ENCODE measurements around the gene TBC1D4.
A peak's percentile ranks its signal among the peaks of the same experiment; 100 is the strongest.

Gene TBC1D4

DNA sequence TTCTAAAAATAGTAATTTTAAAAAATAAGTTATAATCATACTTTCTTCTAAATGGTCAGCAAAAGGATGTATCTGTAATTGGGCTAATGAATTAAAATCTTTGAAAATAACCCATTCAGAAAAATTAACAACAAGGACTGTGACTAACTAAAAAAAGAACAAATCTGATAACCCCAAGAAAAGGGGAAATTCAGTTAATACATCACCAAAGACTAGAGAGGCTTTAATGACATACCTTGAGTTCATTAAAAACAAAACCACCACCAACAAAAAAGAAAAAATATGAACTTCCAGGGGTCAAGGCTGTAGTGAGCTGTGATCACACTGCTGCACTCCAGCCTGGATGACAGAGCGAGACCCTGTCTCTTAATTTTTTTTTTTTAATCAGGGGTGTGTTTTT is 121.8 kb downstream of the TBC1D4 start:
- H3K9me3 ChIP-seq (ENCODE audit: insufficient read depth, low read depth, low read length), result no peaks in the 10 kb centered on the region
- H3K9ac ChIP-seq (ENCODE audit: low read length), result no peak overlapping the region
- no peak overlapping the region for H3K27ac ChIP-seq (ENCODE audit: low read depth, low read length)
- H2BK5ac ChIP-seq (ENCODE audit: low read depth, low read length, poor library complexity), result no peak overlapping the region
- no peak overlapping the region for H3K4me2 ChIP-seq (ENCODE audit: low read length)
- no peaks in the 10 kb centered on the region for H3K4me1 ChIP-seq (ENCODE audit: control insufficient read depth in 1 of 2, insufficient read depth in 2 of 2, low read length in 2 of 2)
- no peaks in the 10 kb centered on the region for H3K79me2 ChIP-seq (ENCODE audit: control insufficient read depth, insufficient read depth, low read length, poor library complexity)
- no CpG with 5 or more reads among the region's 1 CpG for WGBS (ENCODE audit: extremely low coverage, insufficient coverage, insufficient read length)
- no peak overlapping the region for H3K23ac ChIP-seq (ENCODE audit: low read length)
- DNase-seq, result no peak
- no peaks in the 10 kb centered on the region for H3K79me1 ChIP-seq (ENCODE audit: low read length)
- no peak overlapping the region for H4K91ac ChIP-seq (ENCODE audit: low read depth, low read length)
- H3K27me3 ChIP-seq (ENCODE audit: insufficient read depth, low read length), result no peaks in the 10 kb centered on the region
- no peak overlapping the region for H3K18ac ChIP-seq (ENCODE audit: low read length)
- H2BK120ac ChIP-seq (ENCODE audit: insufficient read depth, low read length, poor library complexity), result no peak overlapping the region
- no peak overlapping the region for H2AFZ ChIP-seq (ENCODE audit: insufficient read depth, low read length, poor library complexity)
- no peak overlapping the region for H3K14ac ChIP-seq (ENCODE audit: low read length)
- H3K4me3 ChIP-seq (ENCODE audit: low read depth, low read length), result no peak overlapping the region
- no peak overlapping the region for H4K8ac ChIP-seq (ENCODE audit: low read depth, low read length)
- H4K12ac ChIP-seq (ENCODE audit: low read depth, low read length), result no peak overlapping the region
- no peak overlapping the region for H2BK12ac ChIP-seq (ENCODE audit: low read length)
- no peak overlapping the region for H3K4ac ChIP-seq (ENCODE audit: low read depth, low read length)
- H3K36me3 ChIP-seq (ENCODE audit: control insufficient read depth in 1 of 2, insufficient read depth in 2 of 2, low read length in 2 of 2), result no peaks in the 10 kb centered on the region
- no peak overlapping the region for H2AK5ac ChIP-seq (ENCODE audit: low read length)

DNA sequence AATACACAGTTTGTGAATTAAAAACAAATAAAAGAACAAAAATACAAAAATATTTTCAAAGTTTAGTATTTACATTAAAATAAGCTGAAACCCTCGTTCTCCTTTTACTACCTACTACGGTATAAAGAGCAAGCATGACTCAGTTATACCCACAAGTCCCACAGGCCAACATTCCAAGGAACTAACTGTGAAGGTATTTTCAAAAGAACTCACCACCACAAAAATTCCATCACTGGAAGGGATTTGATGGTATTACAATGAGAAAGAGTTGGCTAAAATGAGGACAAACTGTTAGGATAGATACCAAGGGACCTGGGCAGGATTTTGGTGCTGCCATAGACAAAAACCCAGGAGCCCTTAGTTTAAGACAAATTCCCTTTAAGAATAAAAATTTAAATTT is 122.7 kb downstream of the TBC1D4 start:
- Histone ChIP-seq H3K14ac (ENCODE audit: low read length) (no peak overlapping the region), H3K9me3 (ENCODE audit: insufficient read depth, low read depth, low read length) (no peaks in the 10 kb centered on the region), H2BK120ac (ENCODE audit: insufficient read depth, low read length, poor library complexity) (no peak overlapping the region), H3K9ac (ENCODE audit: low read length) (no peak overlapping the region), H2BK5ac (ENCODE audit: low read depth, low read length, poor library complexity) (no peak overlapping the region), H3K79me1 (ENCODE audit: low read length) (no peaks in the 10 kb centered on the region), H3K4me3 (ENCODE audit: low read depth, low read length) (no peak overlapping the region), H4K12ac (ENCODE audit: low read depth, low read length) (no peak overlapping the region), H4K91ac (ENCODE audit: low read depth, low read length) (no peak overlapping the region), H3K4me2 (ENCODE audit: low read length) (no peak overlapping the region), H3K18ac (ENCODE audit: low read length) (no peak overlapping the region), H3K27ac (ENCODE audit: low read depth, low read length) (no peak overlapping the region), H2AK5ac (ENCODE audit: low read length) (no peak overlapping the region), H3K4me1 (ENCODE audit: control insufficient read depth in 1 of 2, insufficient read depth in 2 of 2, low read length in 2 of 2) (no peaks in the 10 kb centered on the region), H3K4ac (ENCODE audit: low read depth, low read length) (no peak overlapping the region), H2BK12ac (ENCODE audit: low read length) (no peak overlapping the region), H3K27me3 (ENCODE audit: insufficient read depth, low read length) (no peaks in the 10 kb centered on the region), H3K36me3 (ENCODE audit: control insufficient read depth in 1 of 2, insufficient read depth in 2 of 2, low read length in 2 of 2) (no peaks in the 10 kb centered on the region), H4K8ac (ENCODE audit: low read depth, low read length) (no peak overlapping the region), H3K79me2 (ENCODE audit: control insufficient read depth, insufficient read depth, low read length, poor library complexity) (no peaks in the 10 kb centered on the region), H2AFZ (ENCODE audit: insufficient read depth, low read length, poor library complexity) (no peak overlapping the region), H3K23ac (ENCODE audit: low read length) (no peak overlapping the region)
- no CpG with 5 or more reads among the region's 2 CpGs for WGBS (ENCODE audit: extremely low coverage, insufficient coverage, insufficient read length)
- DNase-seq, result peak; percentile 47 to 88

DNA sequence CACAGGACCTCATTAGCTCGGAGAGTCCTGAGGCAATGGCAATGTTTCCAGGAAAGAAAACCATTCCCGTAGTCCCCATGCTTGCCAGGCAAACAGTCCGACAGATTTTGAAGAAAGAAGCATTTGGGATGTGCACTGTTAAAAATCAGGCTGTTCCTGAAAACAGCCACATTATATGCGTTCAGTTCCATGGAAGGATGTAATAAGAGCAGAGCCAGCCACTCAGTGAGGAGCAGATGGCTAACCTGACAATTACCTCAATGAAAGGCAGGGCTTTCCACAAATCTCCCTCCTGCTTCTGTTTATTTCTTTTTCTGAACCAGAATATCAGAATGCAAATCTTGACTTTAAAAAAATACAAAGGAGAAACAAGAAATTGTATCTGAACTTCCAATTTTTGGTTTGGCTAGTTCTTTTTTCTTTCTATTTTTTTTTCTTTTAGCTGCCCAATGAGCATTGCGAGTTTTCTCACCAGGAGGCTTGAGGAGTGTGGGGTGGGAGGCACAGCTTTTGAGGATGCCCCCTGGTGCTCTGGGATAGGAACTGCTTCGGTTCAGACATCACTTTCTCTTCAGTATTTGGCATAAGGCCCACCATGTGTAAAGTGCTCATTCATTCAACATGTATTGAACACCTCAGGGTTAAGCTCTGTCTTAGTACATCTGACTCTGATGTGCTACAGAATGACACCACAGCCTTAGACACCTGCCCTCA is 124.2 kb downstream of the TBC1D4 start:
- H3K23ac ChIP-seq (ENCODE audit: low read length), result no peak overlapping the region
- DNase-seq, result peak in 1 of 2 donors; percentile 63
- H3K14ac ChIP-seq (ENCODE audit: low read length), result no peak overlapping the region
- no peaks in the 10 kb centered on the region for H3K79me2 ChIP-seq (ENCODE audit: control insufficient read depth, insufficient read depth, low read length, poor library complexity)
- no peak overlapping the region for H4K12ac ChIP-seq (ENCODE audit: low read depth, low read length)
- H2BK5ac ChIP-seq (ENCODE audit: low read depth, low read length, poor library complexity), result no peak overlapping the region
- no peak overlapping the region for H4K8ac ChIP-seq (ENCODE audit: low read depth, low read length)
- no CpG with 5 or more reads among the region's 6 CpGs for WGBS (ENCODE audit: extremely low coverage, insufficient coverage, insufficient read length)
- H2BK120ac ChIP-seq (ENCODE audit: insufficient read depth, low read length, poor library complexity), result no peak overlapping the region
- H3K4me2 ChIP-seq (ENCODE audit: low read length), result no peak overlapping the region
- no peak overlapping the region for H3K4ac ChIP-seq (ENCODE audit: low read depth, low read length)
- no peak overlapping the region for H3K18ac ChIP-seq (ENCODE audit: low read length)
- no peaks in the 10 kb centered on the region for H3K4me1 ChIP-seq (ENCODE audit: control insufficient read depth in 1 of 2, insufficient read depth in 2 of 2, low read length in 2 of 2)
- H3K9me3 ChIP-seq (ENCODE audit: insufficient read depth, low read depth, low read length), result no peaks in the 10 kb centered on the region
- H3K79me1 ChIP-seq (ENCODE audit: low read length), result no peaks in the 10 kb centered on the region
- H3K27me3 ChIP-seq (ENCODE audit: insufficient read depth, low read length), result no peaks in the 10 kb centered on the region
- no peak overlapping the region for H3K4me3 ChIP-seq (ENCODE audit: low read depth, low read length)
- no peak overlapping the region for H3K27ac ChIP-seq (ENCODE audit: low read depth, low read length)
- H2BK12ac ChIP-seq (ENCODE audit: low read length), result peak overlapping the region; percentile 19
- H3K9ac ChIP-seq (ENCODE audit: low read length), result no peak overlapping the region
- H3K36me3 ChIP-seq (ENCODE audit: control insufficient read depth in 1 of 2, insufficient read depth in 2 of 2, low read length in 2 of 2), result no peaks in the 10 kb centered on the region
- no peak overlapping the region for H2AFZ ChIP-seq (ENCODE audit: insufficient read depth, low read length, poor library complexity)
- no peak overlapping the region for H2AK5ac ChIP-seq (ENCODE audit: low read length)
- no peak overlapping the region for H4K91ac ChIP-seq (ENCODE audit: low read depth, low read length)

DNA sequence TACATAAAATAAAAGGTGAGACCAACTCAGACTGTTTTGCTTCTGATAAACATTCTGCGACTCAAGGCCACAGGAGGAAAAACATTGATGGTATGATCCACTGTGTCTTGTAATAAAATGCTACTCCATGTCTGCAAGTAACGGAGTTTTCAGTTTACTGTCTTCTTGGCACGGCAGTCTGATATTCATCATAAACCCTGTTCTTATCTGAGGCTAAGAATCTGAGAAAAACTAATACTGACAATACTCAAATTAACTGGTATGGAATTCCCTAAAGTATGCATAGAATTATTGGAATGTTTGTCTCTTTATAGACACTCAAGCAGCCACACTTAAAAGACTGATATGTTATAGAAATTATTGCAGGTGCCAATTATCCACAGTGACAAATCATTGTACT is 125.5 kb downstream of the TBC1D4 start:
- no peak overlapping the region for H4K8ac ChIP-seq (ENCODE audit: low read depth, low read length)

More for the DNA sequence above, 125.5 kb downstream of the TBC1D4 start:
- Histone ChIP-seq H2BK120ac (ENCODE audit: insufficient read depth, low read length, poor library complexity) (no peak overlapping the region), H3K18ac (ENCODE audit: low read length) (no peak overlapping the region), H2AK5ac (ENCODE audit: low read length) (no peak overlapping the region), H3K23ac (ENCODE audit: low read length) (no peak overlapping the region), H3K4ac (ENCODE audit: low read depth, low read length) (no peak overlapping the region), H3K9me3 (ENCODE audit: insufficient read depth, low read depth, low read length) (no peaks in the 10 kb centered on the region), H2BK5ac (ENCODE audit: low read depth, low read length, poor library complexity) (no peak overlapping the region), H3K9ac (ENCODE audit: low read length) (no peak overlapping the region), H3K27ac (ENCODE audit: low read depth, low read length) (no peak overlapping the region), H3K79me2 (ENCODE audit: control insufficient read depth, insufficient read depth, low read length, poor library complexity) (no peaks in the 10 kb centered on the region), H3K36me3 (ENCODE audit: control insufficient read depth in 1 of 2, insufficient read depth in 2 of 2, low read length in 2 of 2) (no peaks in the 10 kb centered on the region), H2AFZ (ENCODE audit: insufficient read depth, low read length, poor library complexity) (no peak overlapping the region), H3K79me1 (ENCODE audit: low read length) (no peaks in the 10 kb centered on the region), H3K4me3 (ENCODE audit: low read depth, low read length) (no peak overlapping the region), H2BK12ac (ENCODE audit: low read length) (no peak overlapping the region), H3K4me2 (ENCODE audit: low read length) (no peak overlapping the region), H4K91ac (ENCODE audit: low read depth, low read length) (no peak overlapping the region), H3K4me1 (ENCODE audit: control insufficient read depth in 1 of 2, insufficient read depth in 2 of 2, low read length in 2 of 2) (no peaks in the 10 kb centered on the region), H3K14ac (ENCODE audit: low read length) (no peak overlapping the region), H4K12ac (ENCODE audit: low read depth, low read length) (no peak overlapping the region), H3K27me3 (ENCODE audit: insufficient read depth, low read length) (no peaks in the 10 kb centered on the region)
- no CpG with 5 or more reads among the region's 3 CpGs for WGBS (ENCODE audit: extremely low coverage, insufficient coverage, insufficient read length)
- peak in 1 of 2 donors; percentile 10 for DNase-seq
